Measurements from ENCODE around the gene C1D.

Gene C1D

DNA sequence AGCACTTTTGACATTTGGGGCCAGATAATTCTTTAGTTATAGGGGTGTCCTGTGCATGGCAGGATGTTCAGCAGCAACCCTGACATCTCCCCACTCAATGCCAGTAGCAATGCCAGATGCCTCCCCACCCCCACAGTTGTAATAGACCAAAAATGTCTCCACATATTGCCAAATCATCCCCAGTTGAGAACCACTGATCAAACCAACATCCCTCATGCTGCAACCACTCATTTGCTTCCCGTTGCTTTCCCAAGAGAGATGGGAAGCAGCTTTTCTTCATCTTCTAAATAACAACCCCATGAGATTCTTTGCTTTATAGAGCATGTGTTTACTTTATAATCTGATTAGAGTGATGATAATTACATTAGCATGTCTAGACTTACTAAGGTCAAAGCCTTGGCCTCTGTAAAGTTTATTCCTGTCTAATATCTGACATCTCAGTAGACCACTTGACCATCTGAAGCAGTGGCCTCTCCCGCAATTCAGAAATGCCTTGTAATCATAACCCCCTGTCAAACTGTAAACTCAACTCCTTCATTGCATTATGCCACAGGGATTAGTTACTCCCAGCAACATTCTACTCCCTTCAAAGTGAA lies 28.7 kb upstream of the C1D start:
- no peaks in the 10 kb centered on the region for H3K27me3 ChIP-seq (ENCODE audit: insufficient read depth, low read length)
- H2AFZ ChIP-seq (ENCODE audit: low read length), result no peak overlapping the region
- H3K9ac ChIP-seq (ENCODE audit: low read length), result no peak overlapping the region
- no peaks in the 10 kb centered on the region for H3K9me3 ChIP-seq (ENCODE audit: low read length)
- no peak overlapping the region for H3K4me2 ChIP-seq (ENCODE audit: low read length)
- H3K4me3 ChIP-seq (ENCODE audit: low read depth, low read length, poor library complexity, severe bottlenecking), result no peak overlapping the region
- H3K4me1 ChIP-seq (ENCODE audit: insufficient read depth, low read length, severe bottlenecking), result no peaks in the 10 kb centered on the region
- H3K27ac ChIP-seq (ENCODE audit: low read depth, low read length, poor library complexity, severe bottlenecking), result no peak overlapping the region
- no peaks in the 10 kb centered on the region for H3K9me2 ChIP-seq (ENCODE audit: low read depth, low read length)
- no peaks in the 10 kb centered on the region for H4K20me1 ChIP-seq (ENCODE audit: insufficient read depth, low read length)
- no peak for TF ChIP-seq EZH2 (IDR thresholded peaks at IDR 0.05; ENCODE audit: borderline replicate concordance, low read length)
- TF ChIP-seq, protein P1, sequence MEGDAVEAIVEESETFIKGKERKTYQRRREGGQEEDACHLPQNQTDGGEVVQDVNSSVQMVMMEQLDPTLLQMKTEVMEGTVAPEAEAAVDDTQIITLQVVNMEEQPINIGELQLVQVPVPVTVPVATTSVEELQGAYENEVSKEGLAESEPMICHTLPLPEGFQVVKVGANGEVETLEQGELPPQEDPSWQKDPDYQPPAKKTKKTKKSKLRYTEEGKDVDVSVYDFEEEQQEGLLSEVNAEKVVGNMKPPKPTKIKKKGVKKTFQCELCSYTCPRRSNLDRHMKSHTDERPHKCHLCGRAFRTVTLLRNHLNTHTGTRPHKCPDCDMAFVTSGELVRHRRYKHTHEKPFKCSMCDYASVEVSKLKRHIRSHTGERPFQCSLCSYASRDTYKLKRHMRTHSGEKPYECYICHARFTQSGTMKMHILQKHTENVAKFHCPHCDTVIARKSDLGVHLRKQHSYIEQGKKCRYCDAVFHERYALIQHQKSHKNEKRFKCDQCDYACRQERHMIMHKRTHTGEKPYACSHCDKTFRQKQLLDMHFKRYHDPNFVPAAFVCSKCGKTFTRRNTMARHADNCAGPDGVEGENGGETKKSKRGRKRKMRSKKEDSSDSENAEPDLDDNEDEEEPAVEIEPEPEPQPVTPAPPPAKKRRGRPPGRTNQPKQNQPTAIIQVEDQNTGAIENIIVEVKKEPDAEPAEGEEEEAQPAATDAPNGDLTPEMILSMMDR (IDR thresholded peaks at IDR 0.05; ENCODE audit: low read length), result no peak
- H3K36me3 ChIP-seq (ENCODE audit: insufficient read depth, low read length), result no peaks in the 10 kb centered on the region
- H3K79me2 ChIP-seq (ENCODE audit: insufficient read depth, low read length), result no peaks in the 10 kb centered on the region
- H3F3A ChIP-seq (ENCODE audit: insufficient read depth, low read length), result no peaks in the 10 kb centered on the region

DNA sequence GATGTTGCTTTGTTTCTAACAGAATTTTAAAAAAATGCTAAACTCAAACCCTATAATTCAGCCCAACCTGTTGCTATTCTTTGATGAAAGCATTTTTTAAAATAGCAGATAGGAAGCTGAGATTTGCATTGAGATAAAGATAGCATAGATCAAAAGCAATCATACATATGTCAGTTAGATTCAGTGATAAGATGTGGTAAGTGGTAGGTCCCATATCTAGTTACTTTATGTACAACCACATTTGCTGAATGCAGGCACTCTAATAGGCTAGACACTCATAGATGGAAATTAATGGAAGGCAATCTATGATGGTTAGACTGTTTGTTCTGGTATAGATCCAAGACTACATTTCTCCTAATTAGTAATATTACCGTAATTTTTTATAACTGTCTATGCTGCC lies 27.2 kb upstream of the C1D start:
- TF ChIP-seq, protein P1 (IDR thresholded peaks at IDR 0.05; ENCODE audit: low read length), result no peak
- TF ChIP-seq EZH2 (IDR thresholded peaks at IDR 0.05; ENCODE audit: borderline replicate concordance, low read length), result no peak
- no peak overlapping the region for H3K4me2 ChIP-seq (ENCODE audit: low read length)

DNA sequence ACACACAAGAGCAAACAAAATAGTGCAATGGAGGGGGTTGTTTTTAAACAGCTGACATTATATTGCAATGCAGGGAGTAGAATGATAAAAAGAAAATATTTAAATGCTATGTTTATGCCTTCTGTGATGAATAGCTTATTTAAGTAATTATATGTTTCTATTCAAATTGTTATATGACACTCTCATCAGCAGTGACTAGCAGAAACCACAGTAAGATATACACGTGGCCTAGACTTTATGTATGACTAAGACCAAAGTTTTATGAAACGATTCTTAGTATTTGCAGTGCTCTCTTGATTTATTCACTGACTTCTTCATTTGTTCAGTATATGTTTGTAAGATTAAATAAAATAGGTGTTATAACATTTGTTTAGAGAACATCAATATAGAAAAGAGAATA lies 26.1 kb upstream of the C1D start:
- no peaks in the 10 kb centered on the region for H3K9me3 ChIP-seq (ENCODE audit: low read length)
- no peak for TF ChIP-seq EZH2 (IDR thresholded peaks at IDR 0.05; ENCODE audit: borderline replicate concordance, low read length)
- TF ChIP-seq, protein P1 (IDR thresholded peaks at IDR 0.05; ENCODE audit: low read length), result no peak
- no peaks in the 10 kb centered on the region for H3K4me1 ChIP-seq (ENCODE audit: insufficient read depth, low read length, severe bottlenecking)
- no peaks in the 10 kb centered on the region for H3K27me3 ChIP-seq (ENCODE audit: insufficient read depth, low read length)
- no peaks in the 10 kb centered on the region for H3K9me2 ChIP-seq (ENCODE audit: low read depth, low read length)
- H2AFZ ChIP-seq (ENCODE audit: low read length), result no peak overlapping the region
- no peak overlapping the region for H3K4me3 ChIP-seq (ENCODE audit: low read depth, low read length, poor library complexity, severe bottlenecking)
- no peak overlapping the region for H3K27ac ChIP-seq (ENCODE audit: low read depth, low read length, poor library complexity, severe bottlenecking)
- H4K20me1 ChIP-seq (ENCODE audit: insufficient read depth, low read length), result no peaks in the 10 kb centered on the region
- H3K4me2 ChIP-seq (ENCODE audit: low read length), result no peak overlapping the region
- no peaks in the 10 kb centered on the region for H3K79me2 ChIP-seq (ENCODE audit: insufficient read depth, low read length)
- no peaks in the 10 kb centered on the region for H3F3A ChIP-seq (ENCODE audit: insufficient read depth, low read length)
- H3K9ac ChIP-seq (ENCODE audit: low read length), result no peak overlapping the region
- no peaks in the 10 kb centered on the region for H3K36me3 ChIP-seq (ENCODE audit: insufficient read depth, low read length)

More for the DNA sequence above, 27.2 kb upstream of the C1D start:
- Histone ChIP-seq H2AFZ (ENCODE audit: low read length) (no peak overlapping the region), H3K36me3 (ENCODE audit: insufficient read depth, low read length) (no peaks in the 10 kb centered on the region), H3K4me3 (ENCODE audit: low read depth, low read length, poor library complexity, severe bottlenecking) (no peak overlapping the region), H3F3A (ENCODE audit: insufficient read depth, low read length) (no peaks in the 10 kb centered on the region), H3K4me1 (ENCODE audit: insufficient read depth, low read length, severe bottlenecking) (no peaks in the 10 kb centered on the region), H3K9me2 (ENCODE audit: low read depth, low read length) (no peaks in the 10 kb centered on the region), H3K27ac (ENCODE audit: low read depth, low read length, poor library complexity, severe bottlenecking) (no peak overlapping the region), H3K9me3 (ENCODE audit: low read length) (no peaks in the 10 kb centered on the region), H3K27me3 (ENCODE audit: insufficient read depth, low read length) (no peaks in the 10 kb centered on the region), H3K79me2 (ENCODE audit: insufficient read depth, low read length) (no peaks in the 10 kb centered on the region), H3K9ac (ENCODE audit: low read length) (no peak overlapping the region), H4K20me1 (ENCODE audit: insufficient read depth, low read length) (no peaks in the 10 kb centered on the region)
